Testis (tissue), 5 donors: ENCODE results near the gene AAK1. TPM values are rescaled to one million over a fixed set of nuclear protein-coding genes. Genes with fewer than 3 reads are reported as not detected.

Experiments used
- DNase-seq: peaks from one replicate; pipeline ENCODE4 v3.0.0-alpha.2; 2019
- H3K27ac ChIP-seq, 2 donors: fragments of 200-600 bp; sonication (generic); one replicate each; pipeline ENCODE4 v1.5.1; 2019
- H3K27me3 ChIP-seq: fragments of 200-600 bp; sonication (generic); one replicate; pipeline ENCODE4 v1.5.1; 2019
- H3K36me3 ChIP-seq: fragments of 200-600 bp; sonication (generic); one replicate; pipeline ENCODE4 v1.5.1; 2017; ENCODE audit warnings: low read depth; ENCODE audit errors: missing control alignments
- H3K4me1 ChIP-seq: fragments of 200-600 bp; sonication (generic); one replicate; pipeline ENCODE4 v1.5.1; 2019
- H3K4me3 ChIP-seq, 2 donors: fragments of 200-600 bp; sonication (generic); one replicate each; pipeline ENCODE4 v1.5.1; 2017 to 2019
- H3K9me3 ChIP-seq: fragments of 200-600 bp; sonication (generic); one replicate; pipeline ENCODE4 v1.5.1; 2017
- CTCF ChIP-seq, 3 experiments: fragments of 450-650 bp in 2 of 3; fragments of 200-600 bp in 1 of 3; sonication (generic) in 1 of 3; IDR thresholded peaks; one replicate each; pipeline ENCODE4 v1.5.1; 2016 to 2019; ENCODE audit warnings: antibody characterized with exemption in 3 of 3, mild to moderate bottlenecking in 2 of 3, moderate library complexity in 1 of 3
- POLR2A ChIP-seq: fragments of 450-650 bp; IDR thresholded peaks from one replicate; pipeline ENCODE4 v1.6.1; 2017; ENCODE audit warnings: antibody characterized with exemption, mild to moderate bottlenecking, moderate library complexity
- WGBS, 2 donors: methylation state at CpG; one replicate each; pipeline ENCODE4 v1.1.5; 2018; 5-methylcytosine and 5-hydroxymethylcytosine counted together
- intact Hi-C: fragments of 100-400 bp; cut with DNase I; formaldehyde crosslinking; loops from one replicate; pipeline ENCODE4 v1.15.1; 2023; ENCODE audit warnings: low total_unique reads
- long read RNA-seq, 2 donors: transcript quantifications; one replicate each; lab custom pipeline, GENCODE V29; 2026
- polyA plus RNA-seq: library from polyadenylated mRNA; stranded (reverse); fragments of 350-450 nt; fragmentation: Illumina TruSeq; extraction: RNeasy Lipid Tissue Mini Kit (QIAGEN cat#74804); gene quantifications from one replicate; pipeline ENCODE4 v1.2.3, GENCODE V29; 2014; ENCODE audit warnings: low read depth, low replicate concordance; ENCODE audit not compliant: insufficient read depth
- total RNA-seq, 2 donors: library from RNA; depleted of rRNA; stranded (reverse); fragments of >200 nt; gene quantifications; one replicate each; pipeline ENCODE4 v1.2.3, GENCODE V29; 2016

Gene AAK1
- total RNA-seq (10 to 100 TPM; 47.9 to 62.1 TPM), polyA plus RNA-seq (20.3 TPM)
- long read RNA-seq, donor 1, partial matches to known transcripts: 0 of 3 reads
- long read RNA-seq, donor 1, other reads (novel, unspliced or antisense): 0 of 3 reads
- long read RNA-seq, donor 2, partial matches to known transcripts: 31 of 39 reads
- long read RNA-seq, donor 2, other reads (novel, unspliced or antisense): 7 of 39 reads

GRCh38 chr2:69643602-69644505 is at the start of gene AAK1:
TSS of gene AAK1 (minus strand) at chr2:69643739. CDS start at chr2:69643040, 699 bp downstream.
- intact Hi-C loops: no loop called here
- no peaks in the 10 kb centered on the region for H3K27me3 ChIP-seq
- no peaks in the 10 kb centered on the region for H3K9me3 ChIP-seq
- TF ChIP-seq CTCF (IDR thresholded peaks at IDR 0.05) (no peak), POLR2A (no peak)
- H3K36me3 ChIP-seq: no peaks in the 10 kb centered on the region
- H3K27ac ChIP-seq: peak within 1 kb of the TSS; percentile 93 to 98
- peaks cover 29% of the 10 kb centered on the region for H3K4me1 ChIP-seq
- WGBS, 2 donors: 0% methylated on average over 12 to 75 of the region's 81 CpGs
- H3K4me3 ChIP-seq: peak within 1 kb of the TSS; percentile 92 to 95
- peak; percentile 94 for DNase-seq

GRCh38 chr2:69692424-69692823 is 48.9 kb upstream of the AAK1 start:
- 88 to 96% methylated on average over 2 of the region's 2 CpGs for WGBS, 2 donors
- DNase-seq: no peak
- intact Hi-C loops: no loop called here
- TF ChIP-seq POLR2A (no peak), CTCF (IDR thresholded peaks at IDR 0.05) (no peak)
- Histone ChIP-seq H3K27ac (no peak overlapping the region), H3K4me3 (no peak overlapping the region), H3K9me3 (no peaks in the 10 kb centered on the region), H3K36me3 (no peaks in the 10 kb centered on the region), H3K4me1 (no peaks in the 10 kb centered on the region), H3K27me3 (no peaks in the 10 kb centered on the region)

- no peak for TF ChIP-seq POLR2A
- TF ChIP-seq CTCF (IDR thresholded peaks at IDR 0.05): no peak
- DNase-seq: no peak
Measured at GRCh38 chr2:69689969-69690368, 46.4 kb upstream of the AAK1 start.

GRCh38 chr2:69689466-69689865 is 45.9 kb upstream of the AAK1 start:
- intact Hi-C loops: no loop called here
- WGBS, 2 donors: 84 to 86% methylated on average over 3 of the region's 3 CpGs

More at GRCh38 chr2:69689969-69690368, 46.4 kb upstream of the AAK1 start:
- 92 to 93% methylated on average over 2 of the region's 2 CpGs for WGBS, 2 donors
- H3K9me3 ChIP-seq: no peaks in the 10 kb centered on the region
- H3K27ac ChIP-seq: no peak overlapping the region
- intact Hi-C loops: no loop called here
- no peak overlapping the region for H3K4me3 ChIP-seq
- no peaks in the 10 kb centered on the region for H3K27me3 ChIP-seq
- H3K4me1 ChIP-seq: no peaks in the 10 kb centered on the region
- H3K36me3 ChIP-seq: no peaks in the 10 kb centered on the region

More at GRCh38 chr2:69689466-69689865, 45.9 kb upstream of the AAK1 start:
- H3K27me3 ChIP-seq: no peaks in the 10 kb centered on the region
- no peak for TF ChIP-seq POLR2A
- no peak for TF ChIP-seq CTCF (IDR thresholded peaks at IDR 0.05)
- H3K9me3 ChIP-seq: no peaks in the 10 kb centered on the region
- no peak overlapping the region for H3K4me3 ChIP-seq
- no peak for DNase-seq
- H3K27ac ChIP-seq: no peak overlapping the region
- H3K4me1 ChIP-seq: no peaks in the 10 kb centered on the region
- no peaks in the 10 kb centered on the region for H3K36me3 ChIP-seq
